Neural cell (in vitro differentiated cells): ENCODE results near the gene PHACTR1.

ENCODE experiments used
- EZH2 ChIP-seq: fragments of 200-600, 300-800 bp; shearing (Covaris generic), sonication (generic); IDR thresholded peaks from 2 replicates; pipeline ENCODE4 v1.6.1; 2014; ENCODE audit warnings: antibody characterized with exemption, low read length, borderline replicate concordance, mild to moderate bottlenecking; ENCODE audit not compliant: insufficient read depth, poor library complexity, severe bottlenecking
- POLR2AphosphoS5 ChIP-seq: IDR thresholded peaks from 2 replicates; pipeline ENCODE4 v1.6.1; 2012
- RAD21 ChIP-seq: fragments of 450-650 bp; conservative IDR thresholded peaks from 2 replicates; pipeline ENCODE4 v1.6.1; 2014; ENCODE audit warnings: antibody characterized with exemption, mild to moderate bottlenecking, moderate library complexity
- REST ChIP-seq: IDR thresholded peaks from 2 replicates; pipeline ENCODE4 v1.6.1; 2012; ENCODE audit warnings: borderline replicate concordance
- SMC3 ChIP-seq: fragments of 450-650 bp; conservative IDR thresholded peaks from 2 replicates; pipeline ENCODE4 v1.6.1; 2014; ENCODE audit warnings: antibody characterized with exemption, mild to moderate bottlenecking, moderate library complexity; ENCODE audit not compliant: poor library complexity
- TF ChIP-seq, protein P1 (sequence below): fragments of 450-650 bp; IDR thresholded peaks from 2 replicates; pipeline ENCODE4 v1.5.1; 2014; ENCODE audit warnings: antibody characterized with exemption, mild to moderate bottlenecking, moderate library complexity; ENCODE audit not compliant: poor library complexity, severe bottlenecking

DNA sequence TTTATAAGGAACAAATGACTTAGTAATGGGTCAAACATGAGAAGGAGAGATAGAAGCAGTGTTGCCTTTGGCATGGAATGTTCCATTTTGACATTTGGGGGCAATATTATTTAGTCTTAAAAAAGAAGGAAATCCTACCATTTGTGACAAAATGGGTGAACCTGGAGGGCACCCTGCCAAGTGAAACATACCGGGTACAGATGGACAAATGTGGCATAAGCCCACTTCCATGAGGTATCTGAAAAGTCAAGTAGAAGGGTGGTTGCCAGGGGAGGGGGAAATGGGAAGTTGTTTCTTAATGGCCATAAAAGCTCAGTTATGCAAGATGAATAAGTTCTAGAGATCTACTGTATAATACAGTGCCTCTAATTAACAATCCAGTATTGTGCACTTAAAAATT lies 342.5 kb downstream of the PHACTR1 start:
- TF ChIP-seq, protein P1, sequence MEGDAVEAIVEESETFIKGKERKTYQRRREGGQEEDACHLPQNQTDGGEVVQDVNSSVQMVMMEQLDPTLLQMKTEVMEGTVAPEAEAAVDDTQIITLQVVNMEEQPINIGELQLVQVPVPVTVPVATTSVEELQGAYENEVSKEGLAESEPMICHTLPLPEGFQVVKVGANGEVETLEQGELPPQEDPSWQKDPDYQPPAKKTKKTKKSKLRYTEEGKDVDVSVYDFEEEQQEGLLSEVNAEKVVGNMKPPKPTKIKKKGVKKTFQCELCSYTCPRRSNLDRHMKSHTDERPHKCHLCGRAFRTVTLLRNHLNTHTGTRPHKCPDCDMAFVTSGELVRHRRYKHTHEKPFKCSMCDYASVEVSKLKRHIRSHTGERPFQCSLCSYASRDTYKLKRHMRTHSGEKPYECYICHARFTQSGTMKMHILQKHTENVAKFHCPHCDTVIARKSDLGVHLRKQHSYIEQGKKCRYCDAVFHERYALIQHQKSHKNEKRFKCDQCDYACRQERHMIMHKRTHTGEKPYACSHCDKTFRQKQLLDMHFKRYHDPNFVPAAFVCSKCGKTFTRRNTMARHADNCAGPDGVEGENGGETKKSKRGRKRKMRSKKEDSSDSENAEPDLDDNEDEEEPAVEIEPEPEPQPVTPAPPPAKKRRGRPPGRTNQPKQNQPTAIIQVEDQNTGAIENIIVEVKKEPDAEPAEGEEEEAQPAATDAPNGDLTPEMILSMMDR = no peak
- TF ChIP-seq REST (no peak), EZH2 (no peak), RAD21 (no peak), POLR2AphosphoS5 (no peak), SMC3 (no peak)
